Adrenal gland (tissue), 12 donors: Measurements from ENCODE around the gene RBMS1. TPM values are rescaled to one million over a fixed set of nuclear protein-coding genes. Genes with fewer than 3 reads are reported as not detected.

Experiments
- DNase-seq, 7 donors: peaks; one replicate each; pipeline ENCODE4 v3.0.0-alpha.2; 2019 to 2020
- H3K27ac ChIP-seq, 5 donors: fragments of 200-600 bp; sonication (generic) in 4 of 5; 1 replicate in 3 of 5; 2 replicates in 2 of 5; pipeline versions ENCODE4 v1.5.1 to v1.8.0; 2016 to 2020; ENCODE audit warnings: mild to moderate bottlenecking in 1 of 5
- H3K27me3 ChIP-seq: fragments of 200-600 bp; 2 replicates; pipeline ENCODE4 v1.8.0; 2021
- H3K36me3 ChIP-seq, 2 donors: fragments of 200-600 bp; replicated peaks in 1 of 2; 1 replicate in 1 of 2; 2 replicates in 1 of 2; pipeline versions ENCODE4 v1.5.1 to v1.8.0; 2018 to 2022
- H3K4me1 ChIP-seq, 2 donors: fragments of 200-600 bp; replicated peaks in 1 of 2; 1 replicate in 1 of 2; 2 replicates in 1 of 2; pipeline versions ENCODE4 v1.5.1 to v1.8.0; 2018 to 2021
- H3K4me3 ChIP-seq, 4 donors: fragments of 200-600 bp; sonication (generic) in 3 of 4; one replicate each; pipeline ENCODE4 v1.5.1; 2016 to 2018
- H3K9me3 ChIP-seq, 3 donors: fragments of 200-600 bp; sonication (generic) in 1 of 3; replicated peaks in 1 of 3; 1 replicate in 2 of 3; 2 replicates in 1 of 3; pipeline versions ENCODE4 v1.5.1 to v1.8.0; 2016 to 2021
- CTCF ChIP-seq, 6 experiments: fragments of 450-650 bp in 4 of 6; fragments of 200-600 bp in 2 of 6; sonication (generic) in 1 of 6; IDR thresholded peaks; 1 replicate in 5 of 6; 2 replicates in 1 of 6; pipeline versions ENCODE4 v1.5.1 to v1.8.0; 2016 to 2021; ENCODE audit warnings: antibody characterized with exemption in 6 of 6, mild to moderate bottlenecking in 2 of 6, moderate library complexity in 1 of 6
- POLR2A ChIP-seq, 2 donors: fragments of 450-650 bp; IDR thresholded peaks; one replicate each; pipeline ENCODE4 v1.6.1; 2017; ENCODE audit warnings: antibody characterized with exemption in 2 of 2, mild to moderate bottlenecking in 2 of 2, moderate library complexity in 1 of 2
- WGBS, 4 donors: extraction: QIAGEN DNeasy Blood & Tissue Kit in 2 of 4; methylation state at CpG; one replicate each; pipeline versions ENCODE4 v1.1.5 to v1.1.7; 2013 to 2017; 5-methylcytosine and 5-hydroxymethylcytosine counted together
- intact Hi-C, 2 donors: fragments of 100-400 bp; cut with DNase I; formaldehyde crosslinking; loops; one replicate each; pipeline versions ENCODE4 v1.14.1 to v1.15.0; 2022 to 2023
- polyA plus RNA-seq, 3 donors: library from polyadenylated mRNA; stranded (reverse); fragments of 200-250 nt in 2 of 3; fragments of 350-450 nt in 1 of 3; fragmentation: Illumina TruSeq in 1 of 3; extraction: RNeasy Lipid Tissue Mini Kit (QIAGEN cat#74804) in 1 of 3; gene quantifications; one replicate each; pipeline ENCODE4 v1.2.3, GENCODE V29; 2013 to 2014
- total RNA-seq, 9 donors: library from RNA; depleted of rRNA in 4 of 9; stranded (reverse); fragments of >200 nt in 4 of 9; fragments of 120-200 nt in 1 of 9; fragmentation: NEBNext Ultra II Directional in 1 of 9; extraction: Animal tissue kit (Norgen Biotek cat#: 25700) in 1 of 9; gene quantifications; one replicate each; pipeline versions ENCODE4 v1.1.0 to v1.2.4, GENCODE V29; 2013 to 2023
- donor health status: healthy with polysubstance abuse.
- donor health status: Bipolar disorder and iron deficiency.
- donor health status: DM: yes; HTN: yes; CAD: no.
- donor health status: DM: no; HTN: no; CAD: no.
- donor health status: DM: no; HTN: no; CAD: no.
- donor health status: DM: yes; HTN: yes; CAD: no.

RBMS1 gene
- total and polyA plus RNA-seq, 12 donors: 24.2 to 62.1 (median 37.1) TPM

GRCh38 chr2:160353166-160353565 lies 140.4 kb downstream of the RBMS1 start:
- no peak for DNase-seq
- TF ChIP-seq POLR2A (IDR thresholded peaks at IDR 0.05) (no peak), CTCF (IDR thresholded peaks at IDR 0.05) (no peak)
- Histone ChIP-seq H3K27ac (no peak overlapping the region), H3K4me3 (no peak overlapping the region), H3K4me1 (peaks cover 0 to 37% of the 10 kb centered on the region in 2 donors), H3K27me3 (no peaks in the 10 kb centered on the region), H3K36me3 (no peaks in the 10 kb centered on the region), H3K9me3 (no peaks in the 10 kb centered on the region)
- 57 to 70% (median 62%) methylated on average over 1 of the region's 1 CpG for WGBS, 4 donors
- intact Hi-C loops: no loop called here

GRCh38 chr2:160352500-160352899 lies 141.1 kb downstream of the RBMS1 start:
- no peak for TF ChIP-seq POLR2A (IDR thresholded peaks at IDR 0.05)
- TF ChIP-seq CTCF (IDR thresholded peaks at IDR 0.05): no peak
- Histone ChIP-seq H3K9me3 (no peaks in the 10 kb centered on the region), H3K36me3 (no peaks in the 10 kb centered on the region), H3K27me3 (no peaks in the 10 kb centered on the region), H3K4me1 (peaks cover 0 to 39% of the 10 kb centered on the region in 2 donors), H3K4me3 (no peak overlapping the region), H3K27ac (no peak overlapping the region)
- intact Hi-C loops: no loop called here
- DNase-seq: no peak
- 57 to 73% (median 64%) methylated on average over 5 of the region's 5 CpGs for WGBS, 4 donors

- no peak for DNase-seq
- Histone ChIP-seq H3K9me3 (no peaks in the 10 kb centered on the region), H3K27ac (peak overlapping the region in 1 of 5 donors; percentile 30), H3K4me3 (no peak overlapping the region), H3K4me1 (peaks cover 0 to 45% of the 10 kb centered on the region in 2 donors), H3K36me3 (no peaks in the 10 kb centered on the region), H3K27me3 (no peaks in the 10 kb centered on the region)
- intact Hi-C loops: no loop called here
- WGBS, 4 donors: 63 to 82% (median 73%) methylated on average over 4 of the region's 4 CpGs
- TF ChIP-seq POLR2A (IDR thresholded peaks at IDR 0.05) (no peak), CTCF (IDR thresholded peaks at IDR 0.05) (no peak)
These were observed 141.7 kb downstream of the RBMS1 start for GRCh38 chr2:160351956-160352355.

GRCh38 chr2:160349306-160349705 lies 144.3 kb downstream of the RBMS1 start:
- H3K36me3 ChIP-seq: no peaks in the 10 kb centered on the region
- no peak overlapping the region for H3K27ac ChIP-seq
- TF ChIP-seq POLR2A (IDR thresholded peaks at IDR 0.05): no peak
- TF ChIP-seq CTCF (IDR thresholded peaks at IDR 0.05): no peak
- peaks cover 0 to 71% of the 10 kb centered on the region in 2 donors for H3K4me1 ChIP-seq
- intact Hi-C loops: no loop called here
- 84 to 100% (median 90%) methylated on average over 2 of the region's 2 CpGs for WGBS, 4 donors
- H3K9me3 ChIP-seq: no peaks in the 10 kb centered on the region
- no peaks in the 10 kb centered on the region for H3K27me3 ChIP-seq
- H3K4me3 ChIP-seq: no peak overlapping the region
- DNase-seq: no peak
